ENCODE results near the gene SFI1.

DNA sequence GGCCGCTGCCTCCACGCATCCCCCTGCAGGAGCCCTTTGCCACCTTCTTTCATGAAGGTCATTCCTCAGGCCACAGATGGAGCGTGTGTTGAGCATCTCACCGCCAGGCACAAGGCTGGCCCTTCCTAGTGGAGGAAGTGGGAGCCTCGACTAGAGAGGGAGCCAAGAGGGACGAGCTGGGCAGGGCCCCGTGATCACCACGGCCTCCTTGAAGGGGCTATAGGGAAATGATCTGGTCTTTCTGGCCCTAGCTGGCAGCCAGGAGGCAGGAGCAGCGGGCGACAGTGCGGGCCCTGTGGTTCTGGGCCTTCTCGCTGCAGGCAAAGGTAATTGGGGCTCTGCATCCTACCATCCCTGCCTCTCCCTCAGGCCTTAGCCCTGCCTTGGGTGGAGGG is 116.6 kb downstream of the SFI1 start:
- TF ChIP-seq, protein P1, sequence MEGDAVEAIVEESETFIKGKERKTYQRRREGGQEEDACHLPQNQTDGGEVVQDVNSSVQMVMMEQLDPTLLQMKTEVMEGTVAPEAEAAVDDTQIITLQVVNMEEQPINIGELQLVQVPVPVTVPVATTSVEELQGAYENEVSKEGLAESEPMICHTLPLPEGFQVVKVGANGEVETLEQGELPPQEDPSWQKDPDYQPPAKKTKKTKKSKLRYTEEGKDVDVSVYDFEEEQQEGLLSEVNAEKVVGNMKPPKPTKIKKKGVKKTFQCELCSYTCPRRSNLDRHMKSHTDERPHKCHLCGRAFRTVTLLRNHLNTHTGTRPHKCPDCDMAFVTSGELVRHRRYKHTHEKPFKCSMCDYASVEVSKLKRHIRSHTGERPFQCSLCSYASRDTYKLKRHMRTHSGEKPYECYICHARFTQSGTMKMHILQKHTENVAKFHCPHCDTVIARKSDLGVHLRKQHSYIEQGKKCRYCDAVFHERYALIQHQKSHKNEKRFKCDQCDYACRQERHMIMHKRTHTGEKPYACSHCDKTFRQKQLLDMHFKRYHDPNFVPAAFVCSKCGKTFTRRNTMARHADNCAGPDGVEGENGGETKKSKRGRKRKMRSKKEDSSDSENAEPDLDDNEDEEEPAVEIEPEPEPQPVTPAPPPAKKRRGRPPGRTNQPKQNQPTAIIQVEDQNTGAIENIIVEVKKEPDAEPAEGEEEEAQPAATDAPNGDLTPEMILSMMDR (IDR thresholded peaks at IDR 0.05): no peak
- TF ChIP-seq POLR2A (IDR thresholded peaks at IDR 0.05): no peak

Measured in testis (tissue), 2 donors.